Neural cell (in vitro differentiated cells): ENCODE measurements around the gene GAS1. TPM values are rescaled to one million over a fixed set of nuclear protein-coding genes. Genes with fewer than 3 reads are reported as not detected.

ENCODE experiments used
- H2AFZ ChIP-seq: fragments of 200-600, 300-800 bp; sonication (generic), shearing (Covaris generic); 2 replicates; pipeline ENCODE4 v1.6.0; 2014; ENCODE audit warnings: low read depth, mild to moderate bottlenecking, antibody characterized with exemption, low read length, moderate library complexity
- H3F3A ChIP-seq: fragments of 200-600 bp; shearing (Covaris generic); 2 replicates; pipeline ENCODE4 v1.6.1; 2016; ENCODE audit warnings: mild to moderate bottlenecking, moderate library complexity, mixed read lengths, antibody characterized with exemption, low read length; ENCODE audit not compliant: insufficient read depth, poor library complexity, severe bottlenecking
- H3K27ac ChIP-seq: fragments of 200-600, 300-800 bp; sonication (generic), shearing (Covaris generic); 2 replicates; pipeline ENCODE4 v1.5.1; 2014; ENCODE audit warnings: mild to moderate bottlenecking, low read length, moderate library complexity
- H3K27me3 ChIP-seq: fragments of 300-800, 200-600 bp; sonication (generic), shearing (Covaris generic); 2 replicates; pipeline ENCODE4 v1.6.0; 2014; ENCODE audit warnings: mild to moderate bottlenecking, low read depth, low read length, moderate library complexity; ENCODE audit not compliant: insufficient read depth
- H3K36me3 ChIP-seq: fragments of 300-800, 200-600 bp; sonication (generic), shearing (Covaris generic); 2 replicates; pipeline ENCODE4 v1.5.1; 2014; ENCODE audit warnings: mild to moderate bottlenecking, antibody characterized with exemption, low read length, moderate library complexity; ENCODE audit not compliant: insufficient read depth
- H3K4me2 ChIP-seq: fragments of 300-800, 200-600 bp; sonication (generic), shearing (Covaris generic); 2 replicates; pipeline ENCODE4 v1.6.0; 2014; ENCODE audit warnings: mild to moderate bottlenecking, low read length
- H3K4me3 ChIP-seq: fragments of 300-800, 200-600 bp; sonication (generic), shearing (Covaris generic); 2 replicates; pipeline ENCODE4 v1.5.1; 2014; ENCODE audit warnings: mild to moderate bottlenecking, low read length, moderate library complexity
- H3K79me2 ChIP-seq: fragments of 200-600 bp; shearing (Covaris generic); replicated peaks from 2 replicates; pipeline ENCODE4 v1.6.0; 2014; ENCODE audit warnings: mild to moderate bottlenecking, low read length, moderate library complexity; ENCODE audit not compliant: insufficient read depth
- H3K9ac ChIP-seq: fragments of 300-800, 200-600 bp; sonication (generic), shearing (Covaris generic); 2 replicates; pipeline ENCODE4 v1.6.1; 2016; ENCODE audit warnings: mild to moderate bottlenecking, low read length, mixed read lengths
- H3K9me2 ChIP-seq: fragments of 200-600 bp; shearing (Covaris generic); 2 replicates; pipeline ENCODE4 v1.6.1; 2016; ENCODE audit warnings: mild to moderate bottlenecking, low read length, mixed read lengths; ENCODE audit not compliant: insufficient read depth
- H3K9me3 ChIP-seq: fragments of 200-600, 300-800 bp; sonication (generic), shearing (Covaris generic); 2 replicates; pipeline ENCODE4 v1.6.1; 2016; ENCODE audit warnings: mild to moderate bottlenecking, mixed run types, low read length, moderate library complexity, mixed read lengths
- H4K20me1 ChIP-seq: fragments of 200-600 bp; shearing (Covaris generic); 2 replicates; pipeline ENCODE4 v1.6.1; 2016; ENCODE audit warnings: mild to moderate bottlenecking, mixed run types; ENCODE audit not compliant: insufficient read depth
- EP300 ChIP-seq: fragments of 450-650 bp; conservative IDR thresholded peaks from 2 replicates; pipeline ENCODE4 v1.6.1; 2014; ENCODE audit warnings: antibody characterized with exemption, mild to moderate bottlenecking, moderate library complexity; ENCODE audit not compliant: poor library complexity, severe bottlenecking
- EZH2 ChIP-seq: fragments of 200-600, 300-800 bp; shearing (Covaris generic), sonication (generic); IDR thresholded peaks from 2 replicates; pipeline ENCODE4 v1.6.1; 2014; ENCODE audit warnings: antibody characterized with exemption, low read length, borderline replicate concordance, mild to moderate bottlenecking; ENCODE audit not compliant: insufficient read depth, poor library complexity, severe bottlenecking
- MXI1 ChIP-seq: fragments of 450-650 bp; conservative IDR thresholded peaks from 2 replicates; pipeline ENCODE4 v1.6.1; 2014; ENCODE audit warnings: antibody characterized with exemption, mild to moderate bottlenecking; ENCODE audit not compliant: poor library complexity, severe bottlenecking
- POLR2AphosphoS5 ChIP-seq: IDR thresholded peaks from 2 replicates; pipeline ENCODE4 v1.6.1; 2012
- RAD21 ChIP-seq: fragments of 450-650 bp; conservative IDR thresholded peaks from 2 replicates; pipeline ENCODE4 v1.6.1; 2014; ENCODE audit warnings: antibody characterized with exemption, mild to moderate bottlenecking, moderate library complexity
- SMC3 ChIP-seq: fragments of 450-650 bp; conservative IDR thresholded peaks from 2 replicates; pipeline ENCODE4 v1.6.1; 2014; ENCODE audit warnings: antibody characterized with exemption, mild to moderate bottlenecking, moderate library complexity; ENCODE audit not compliant: poor library complexity
- TAF1 ChIP-seq: IDR thresholded peaks from 2 replicates; pipeline ENCODE4 v1.6.1; 2012; ENCODE audit warnings: low read depth
- polyA plus RNA-seq: library from polyadenylated mRNA; depleted of rRNA; stranded (reverse); fragments of >200 nt; gene quantifications from 2 replicates; pipeline ENCODE4 v1.2.3, GENCODE V29; 2014
- TF ChIP-seq, protein P1 (sequence below): fragments of 450-650 bp; IDR thresholded peaks from 2 replicates; pipeline ENCODE4 v1.5.1; 2014; ENCODE audit warnings: antibody characterized with exemption, mild to moderate bottlenecking, moderate library complexity; ENCODE audit not compliant: poor library complexity, severe bottlenecking
- TF ChIP-seq, protein P2 (sequence below): IDR thresholded peaks from 2 replicates; pipeline ENCODE4 v1.6.1; 2012; ENCODE audit warnings: borderline replicate concordance

GAS1 gene
- polyA plus RNA-seq, 1 donor from 2014 or later = 1.4 TPM

GRCh38 chr9:86942281-86943200, 4.8 kb downstream of the GAS1 start:
- Histone ChIP-seq H3K9ac (no peak overlapping the region), H3K9me3 (no peaks in the 10 kb centered on the region), H3K27me3 (no peaks in the 10 kb centered on the region), H3K27ac (no peak overlapping the region), H3F3A (no peaks in the 10 kb centered on the region), H4K20me1 (no peaks in the 10 kb centered on the region), H3K4me2 (no peak overlapping the region), H2AFZ (no peak overlapping the region), H3K36me3 (no peaks in the 10 kb centered on the region), H3K4me3 (no peak overlapping the region), H3K79me2 (peaks cover 18% of the 10 kb centered on the region), H3K9me2 (no peaks in the 10 kb centered on the region)
- TF ChIP-seq EZH2 = no peak
- no peak for TF ChIP-seq MXI1
- TF ChIP-seq, protein P1, sequence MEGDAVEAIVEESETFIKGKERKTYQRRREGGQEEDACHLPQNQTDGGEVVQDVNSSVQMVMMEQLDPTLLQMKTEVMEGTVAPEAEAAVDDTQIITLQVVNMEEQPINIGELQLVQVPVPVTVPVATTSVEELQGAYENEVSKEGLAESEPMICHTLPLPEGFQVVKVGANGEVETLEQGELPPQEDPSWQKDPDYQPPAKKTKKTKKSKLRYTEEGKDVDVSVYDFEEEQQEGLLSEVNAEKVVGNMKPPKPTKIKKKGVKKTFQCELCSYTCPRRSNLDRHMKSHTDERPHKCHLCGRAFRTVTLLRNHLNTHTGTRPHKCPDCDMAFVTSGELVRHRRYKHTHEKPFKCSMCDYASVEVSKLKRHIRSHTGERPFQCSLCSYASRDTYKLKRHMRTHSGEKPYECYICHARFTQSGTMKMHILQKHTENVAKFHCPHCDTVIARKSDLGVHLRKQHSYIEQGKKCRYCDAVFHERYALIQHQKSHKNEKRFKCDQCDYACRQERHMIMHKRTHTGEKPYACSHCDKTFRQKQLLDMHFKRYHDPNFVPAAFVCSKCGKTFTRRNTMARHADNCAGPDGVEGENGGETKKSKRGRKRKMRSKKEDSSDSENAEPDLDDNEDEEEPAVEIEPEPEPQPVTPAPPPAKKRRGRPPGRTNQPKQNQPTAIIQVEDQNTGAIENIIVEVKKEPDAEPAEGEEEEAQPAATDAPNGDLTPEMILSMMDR = no peak
- no peak for TF ChIP-seq SMC3
- TF ChIP-seq POLR2AphosphoS5 = no peak
- TF ChIP-seq EP300 = no peak
- TF ChIP-seq TAF1 = no peak
- TF ChIP-seq RAD21 = no peak
- TF ChIP-seq, protein P2, sequence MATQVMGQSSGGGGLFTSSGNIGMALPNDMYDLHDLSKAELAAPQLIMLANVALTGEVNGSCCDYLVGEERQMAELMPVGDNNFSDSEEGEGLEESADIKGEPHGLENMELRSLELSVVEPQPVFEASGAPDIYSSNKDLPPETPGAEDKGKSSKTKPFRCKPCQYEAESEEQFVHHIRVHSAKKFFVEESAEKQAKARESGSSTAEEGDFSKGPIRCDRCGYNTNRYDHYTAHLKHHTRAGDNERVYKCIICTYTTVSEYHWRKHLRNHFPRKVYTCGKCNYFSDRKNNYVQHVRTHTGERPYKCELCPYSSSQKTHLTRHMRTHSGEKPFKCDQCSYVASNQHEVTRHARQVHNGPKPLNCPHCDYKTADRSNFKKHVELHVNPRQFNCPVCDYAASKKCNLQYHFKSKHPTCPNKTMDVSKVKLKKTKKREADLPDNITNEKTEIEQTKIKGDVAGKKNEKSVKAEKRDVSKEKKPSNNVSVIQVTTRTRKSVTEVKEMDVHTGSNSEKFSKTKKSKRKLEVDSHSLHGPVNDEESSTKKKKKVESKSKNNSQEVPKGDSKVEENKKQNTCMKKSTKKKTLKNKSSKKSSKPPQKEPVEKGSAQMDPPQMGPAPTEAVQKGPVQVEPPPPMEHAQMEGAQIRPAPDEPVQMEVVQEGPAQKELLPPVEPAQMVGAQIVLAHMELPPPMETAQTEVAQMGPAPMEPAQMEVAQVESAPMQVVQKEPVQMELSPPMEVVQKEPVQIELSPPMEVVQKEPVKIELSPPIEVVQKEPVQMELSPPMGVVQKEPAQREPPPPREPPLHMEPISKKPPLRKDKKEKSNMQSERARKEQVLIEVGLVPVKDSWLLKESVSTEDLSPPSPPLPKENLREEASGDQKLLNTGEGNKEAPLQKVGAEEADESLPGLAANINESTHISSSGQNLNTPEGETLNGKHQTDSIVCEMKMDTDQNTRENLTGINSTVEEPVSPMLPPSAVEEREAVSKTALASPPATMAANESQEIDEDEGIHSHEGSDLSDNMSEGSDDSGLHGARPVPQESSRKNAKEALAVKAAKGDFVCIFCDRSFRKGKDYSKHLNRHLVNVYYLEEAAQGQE = no peak

DNA sequence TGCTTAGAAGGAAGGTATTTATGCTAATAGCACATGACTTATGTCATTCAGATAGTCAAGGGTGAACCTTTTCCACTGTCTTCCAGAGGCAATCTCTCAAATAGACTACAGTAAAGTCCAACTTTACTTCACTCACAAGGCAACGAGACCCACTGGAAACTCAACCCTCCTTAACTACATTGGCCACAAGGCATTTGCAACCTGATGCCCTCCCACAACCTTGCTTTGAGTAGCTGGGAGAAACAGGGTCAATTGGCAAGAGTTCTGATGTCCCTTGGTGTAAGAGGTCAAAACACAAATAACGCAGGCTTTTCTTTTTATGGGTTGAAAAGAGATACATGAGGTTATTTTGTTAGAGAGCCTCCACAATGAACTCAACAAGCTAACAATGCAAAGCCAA, 6.1 kb downstream of the GAS1 start:
- Histone ChIP-seq H3K4me3 (peak overlapping the region; percentile 43), H3K27me3 (no peaks in the 10 kb centered on the region)

More for the DNA sequence above, 6.1 kb downstream of the GAS1 start:
- peak overlapping the region; percentile 7 for H3K27ac ChIP-seq
- H4K20me1 ChIP-seq = no peaks in the 10 kb centered on the region
- no peaks in the 10 kb centered on the region for H3K36me3 ChIP-seq
- peaks cover 18% of the 10 kb centered on the region for H3K79me2 ChIP-seq
- no peak for TF ChIP-seq MXI1
- H3K4me2 ChIP-seq = peak overlapping the region; percentile 20
- H3K9me2 ChIP-seq = no peaks in the 10 kb centered on the region
- no peak overlapping the region for H3K9ac ChIP-seq
- no peaks in the 10 kb centered on the region for H3F3A ChIP-seq
- no peak overlapping the region for H2AFZ ChIP-seq
- no peaks in the 10 kb centered on the region for H3K9me3 ChIP-seq
